ENCODE results near the gene CEACAM16.

CEACAM16 gene

DNA sequence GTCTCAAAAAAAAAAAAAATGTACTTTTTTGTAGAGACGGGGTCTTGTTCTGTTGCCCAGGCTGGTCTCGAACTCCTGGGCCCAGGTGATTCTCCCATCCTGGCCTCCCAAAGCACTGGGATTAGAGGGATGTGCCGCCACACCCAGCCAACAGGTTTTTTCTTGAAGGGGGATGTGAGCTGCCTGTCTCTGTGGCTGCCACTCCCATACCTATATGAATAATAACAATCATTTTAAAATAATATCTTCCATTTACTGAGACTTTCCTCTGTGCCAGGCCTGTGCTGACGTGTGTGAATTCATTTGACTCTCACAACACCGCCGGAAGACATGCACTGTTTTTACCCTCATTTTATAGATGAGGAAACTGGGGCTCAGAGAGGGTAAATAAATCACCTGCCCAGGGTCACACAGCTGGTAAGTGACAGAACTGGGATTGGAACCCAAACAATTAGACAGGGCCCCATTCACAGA, 42.3 kb downstream of the CEACAM16 start:
- no peak for DNase-seq
- intact Hi-C loops (cut with DNase I): no loop called here

DNA sequence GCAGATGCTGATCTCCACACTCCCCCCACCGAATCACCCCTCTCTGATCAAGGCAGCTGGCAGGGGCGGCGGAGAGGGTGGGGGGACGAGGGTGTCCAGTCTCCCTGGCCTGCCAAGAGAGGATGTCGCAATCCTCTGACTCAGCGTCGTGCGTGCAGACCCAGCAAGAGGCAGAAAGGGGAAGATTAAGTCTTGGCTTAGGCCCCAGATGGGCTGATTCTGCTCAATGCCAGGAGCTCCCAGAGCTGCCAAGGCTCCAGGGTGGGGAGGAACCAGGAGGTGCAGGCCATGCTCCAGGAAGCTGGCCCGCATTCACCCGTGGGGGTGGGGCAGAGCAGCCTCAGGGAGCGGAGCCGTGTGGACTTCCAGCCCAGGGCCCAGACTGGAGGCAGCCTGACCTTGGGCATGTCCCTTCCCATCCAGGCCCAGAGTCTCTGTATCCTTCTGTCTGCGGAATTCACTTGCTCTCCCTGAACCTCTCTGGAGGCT, 42.9 kb downstream of the CEACAM16 start:
- peak; percentile 66 to 96 (median 81) for DNase-seq
- intact Hi-C loops (cut with DNase I): no loop called here

DNA sequence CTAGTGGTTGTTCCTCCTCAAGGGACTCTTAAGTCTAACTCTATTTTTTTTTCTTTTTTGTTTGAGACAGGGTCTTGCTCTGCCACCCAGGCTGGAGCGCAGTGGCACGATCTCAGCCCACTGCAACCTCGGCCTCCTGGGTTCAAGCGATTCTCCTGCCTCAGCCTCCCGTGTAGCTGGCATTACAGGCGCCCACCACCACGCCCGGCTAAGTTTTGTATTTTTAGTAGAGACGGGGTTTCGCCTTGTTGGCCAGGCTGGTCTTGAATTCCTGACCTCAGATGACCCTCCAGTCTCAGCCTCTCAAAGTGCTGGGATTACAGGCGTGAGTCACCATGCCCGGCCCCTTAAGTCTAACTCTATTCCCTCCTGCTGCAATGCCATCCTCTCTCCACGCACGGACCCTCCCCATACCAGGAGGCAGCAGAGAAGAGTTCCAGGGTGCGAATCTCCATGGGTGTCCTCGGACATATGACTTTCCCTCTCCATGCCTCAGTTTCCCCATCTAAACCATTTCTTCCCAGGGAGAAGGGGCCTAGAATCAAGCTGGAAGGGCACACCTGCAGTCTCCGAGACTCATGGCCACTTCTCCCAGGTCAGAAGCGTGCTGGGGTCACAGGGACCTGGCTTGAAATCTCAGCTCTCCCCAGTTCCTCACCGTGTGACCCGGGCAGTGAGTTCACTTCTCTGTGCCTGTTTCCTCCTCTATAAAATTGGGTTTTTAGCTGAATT, 43.5 kb downstream of the CEACAM16 start:
- DNase-seq: no peak
- intact Hi-C loops (cut with DNase I): no loop called here

DNA sequence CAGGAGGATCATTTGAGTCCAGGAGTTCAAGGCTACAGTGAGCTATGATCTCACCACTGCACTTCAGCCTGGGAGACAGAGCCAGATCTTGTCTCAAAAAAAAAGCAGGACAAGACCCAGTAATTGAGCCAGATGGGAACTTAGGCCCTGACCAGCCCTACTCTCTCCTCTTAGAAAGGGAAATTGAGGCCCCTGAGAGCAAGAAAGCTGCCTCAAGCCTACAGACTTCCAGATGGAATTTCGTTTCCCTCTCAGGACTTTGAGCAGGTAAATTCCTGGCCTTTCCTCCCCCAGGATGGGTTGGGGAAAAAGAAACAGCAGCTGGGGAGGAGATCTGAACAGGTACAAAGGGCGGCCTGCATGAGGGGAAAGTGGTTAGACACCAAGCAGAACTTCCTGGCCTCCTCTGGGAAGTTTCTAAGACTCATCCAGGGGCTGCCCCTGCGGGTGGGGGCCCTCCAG, 46.0 kb downstream of the CEACAM16 start:
- DNase-seq: no peak
- intact Hi-C loops (cut with DNase I): no loop called here

DNA sequence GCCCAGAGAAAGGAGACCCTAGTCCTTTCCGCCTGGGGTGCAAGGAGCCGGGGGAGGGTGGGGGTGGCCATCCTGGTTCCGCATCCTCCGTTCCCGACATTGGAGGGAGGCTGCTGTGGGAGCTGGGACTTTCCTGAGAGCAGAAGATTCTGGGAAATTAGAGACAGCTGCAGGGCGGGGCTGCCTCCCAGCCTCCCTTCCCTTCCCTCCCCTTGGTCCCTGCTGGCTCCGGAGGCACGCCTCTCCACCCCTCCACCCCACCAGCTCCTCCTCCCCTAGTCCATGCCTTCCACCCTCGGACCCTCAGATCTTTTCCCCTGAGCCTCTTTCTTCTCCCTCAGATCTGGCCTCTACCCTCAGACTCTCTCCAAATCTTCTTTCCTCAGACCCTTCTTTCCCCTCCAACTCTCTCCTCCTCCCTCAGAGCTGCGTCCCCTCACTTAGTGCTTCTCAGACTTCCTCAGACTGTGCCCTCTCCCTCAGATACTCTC, 46.4 kb downstream of the CEACAM16 start:
- intact Hi-C loops (cut with DNase I): no loop called here
- no peak for DNase-seq

DNA sequence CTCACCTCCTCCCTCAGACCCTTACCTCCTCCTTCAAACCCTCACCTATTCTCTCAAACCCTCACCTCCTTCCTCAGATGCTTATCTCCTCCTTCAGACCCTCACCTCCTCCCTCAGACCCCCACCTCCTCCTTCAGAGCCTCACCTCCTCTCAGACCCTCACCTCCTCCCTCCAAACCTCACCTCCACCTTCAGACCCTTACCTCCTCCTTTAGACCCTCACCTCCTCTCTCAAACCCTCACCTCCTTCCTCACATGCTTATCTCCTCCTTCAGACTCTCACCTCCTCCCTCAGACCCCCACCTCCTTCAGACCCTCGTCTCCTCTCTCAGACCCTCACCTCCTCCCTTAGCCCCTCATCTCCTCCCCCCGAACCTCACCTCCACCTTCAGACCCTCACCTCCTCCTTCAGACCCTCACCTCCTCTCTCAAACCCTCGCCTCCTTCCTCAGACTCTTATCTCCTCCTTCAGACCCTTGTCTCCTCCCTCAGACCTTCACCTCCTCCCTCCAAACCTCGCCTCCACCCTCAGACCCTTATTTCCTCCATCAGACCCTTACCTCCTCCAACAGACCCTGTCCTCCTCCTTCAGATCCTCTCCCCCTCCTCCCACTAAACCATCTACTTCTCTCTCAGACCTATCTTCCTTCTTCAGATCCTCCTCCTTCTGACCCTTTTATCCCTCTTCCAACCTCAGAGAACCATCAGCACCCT, 47.1 kb downstream of the CEACAM16 start:
- intact Hi-C loops (cut with DNase I): no loop called here
- DNase-seq: no peak

DNA sequence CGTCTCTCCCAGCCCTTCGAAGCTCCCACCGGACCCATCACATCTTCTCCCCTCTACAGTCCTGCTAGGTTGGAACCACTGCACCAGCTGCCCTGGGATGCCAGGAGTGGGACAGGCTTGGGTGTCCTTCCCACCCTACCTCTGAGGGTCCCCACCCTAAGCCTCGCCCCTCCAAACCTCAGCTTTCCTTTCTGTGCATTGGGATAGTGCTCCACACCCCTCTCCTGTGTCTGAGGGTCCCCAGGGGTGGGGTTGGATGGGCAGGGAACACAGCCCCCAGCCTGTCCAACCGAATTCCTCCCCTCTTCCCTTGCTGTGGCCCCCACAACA, 47.6 kb downstream of the CEACAM16 start:
- DNase-seq: no peak

DNA sequence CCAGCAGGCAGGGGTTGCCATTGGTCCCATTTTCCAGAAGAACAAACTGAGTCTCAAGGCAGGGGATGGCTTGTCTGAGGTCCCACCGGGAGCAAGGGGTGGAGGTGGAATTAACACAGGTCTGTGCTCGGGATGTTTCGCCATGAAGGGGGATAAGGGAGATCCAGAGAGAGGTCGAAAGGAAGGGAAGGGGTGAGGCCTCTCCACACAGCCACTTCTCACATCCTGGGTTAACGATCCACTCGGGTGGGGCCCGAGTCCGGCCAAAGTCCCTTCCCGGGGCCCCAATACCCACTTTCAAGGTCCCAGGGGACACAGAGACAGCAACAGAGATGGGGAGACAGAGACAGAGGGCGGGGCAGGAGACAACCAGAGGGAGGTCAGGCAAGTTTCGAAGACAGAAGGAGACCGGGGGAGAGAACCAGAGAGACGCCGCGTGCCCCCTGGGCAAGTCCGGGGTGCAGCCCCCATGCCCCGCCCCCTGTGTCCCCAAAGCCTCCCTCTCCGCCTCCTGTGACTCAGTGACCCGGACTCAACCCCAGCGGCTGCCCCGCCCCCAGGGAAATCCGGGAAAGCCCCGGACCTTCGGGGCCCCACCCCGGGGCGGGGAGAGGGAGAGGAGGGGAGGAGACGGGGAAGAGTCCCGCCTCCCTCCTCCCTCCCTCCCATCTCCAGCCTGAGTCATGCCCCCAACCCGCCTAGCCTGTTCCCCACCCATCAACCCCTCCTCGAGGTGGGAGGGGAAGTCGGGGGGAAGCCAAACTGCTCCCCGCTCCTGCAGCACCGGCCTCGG, 48.2 kb downstream of the CEACAM16 start:
- intact Hi-C loops (cut with DNase I): no loop called here

More for the DNA sequence above, 47.6 kb downstream of the CEACAM16 start:
- intact Hi-C loops (cut with DNase I): no loop called here

DNA sequence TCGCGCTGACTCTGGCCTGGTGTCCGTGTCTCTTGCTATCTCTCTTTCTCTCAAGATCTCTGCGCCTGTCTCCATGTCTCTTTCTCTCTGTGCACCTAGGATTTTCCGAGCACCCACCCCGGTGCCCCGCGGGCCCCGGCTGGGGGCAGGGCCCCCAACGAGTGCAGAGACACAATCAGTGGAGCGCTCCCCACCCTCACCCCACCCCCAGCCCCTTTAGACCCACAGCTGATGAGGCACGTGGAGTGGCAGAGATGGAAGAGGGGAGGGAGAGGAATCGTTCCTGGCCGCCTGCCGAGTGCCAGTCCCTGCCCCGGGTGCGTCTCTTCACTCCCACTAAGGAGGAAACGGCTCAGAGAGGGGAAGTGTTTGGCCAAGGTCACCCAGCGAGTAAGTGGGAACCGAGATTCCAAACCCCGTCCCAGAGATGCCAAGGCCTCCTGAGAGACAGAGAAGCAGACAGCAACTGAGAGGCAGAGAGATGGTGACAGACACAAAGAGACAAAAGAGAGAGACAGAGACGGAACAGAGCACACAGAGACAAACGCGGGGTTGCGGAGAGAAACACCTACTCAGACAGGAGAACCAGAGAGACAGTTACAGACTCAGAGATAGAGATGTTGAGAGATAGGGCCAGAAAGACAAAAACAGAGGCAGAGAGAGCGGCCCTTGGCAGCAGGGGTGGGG, 48.9 kb downstream of the CEACAM16 start:
- intact Hi-C loops (cut with DNase I): no loop called here
- DNase-seq: peak in 2 of 10 donors; percentile 27

More for the DNA sequence above, 48.2 kb downstream of the CEACAM16 start:
- peak; percentile 39 to 95 (median 69) for DNase-seq

DNA sequence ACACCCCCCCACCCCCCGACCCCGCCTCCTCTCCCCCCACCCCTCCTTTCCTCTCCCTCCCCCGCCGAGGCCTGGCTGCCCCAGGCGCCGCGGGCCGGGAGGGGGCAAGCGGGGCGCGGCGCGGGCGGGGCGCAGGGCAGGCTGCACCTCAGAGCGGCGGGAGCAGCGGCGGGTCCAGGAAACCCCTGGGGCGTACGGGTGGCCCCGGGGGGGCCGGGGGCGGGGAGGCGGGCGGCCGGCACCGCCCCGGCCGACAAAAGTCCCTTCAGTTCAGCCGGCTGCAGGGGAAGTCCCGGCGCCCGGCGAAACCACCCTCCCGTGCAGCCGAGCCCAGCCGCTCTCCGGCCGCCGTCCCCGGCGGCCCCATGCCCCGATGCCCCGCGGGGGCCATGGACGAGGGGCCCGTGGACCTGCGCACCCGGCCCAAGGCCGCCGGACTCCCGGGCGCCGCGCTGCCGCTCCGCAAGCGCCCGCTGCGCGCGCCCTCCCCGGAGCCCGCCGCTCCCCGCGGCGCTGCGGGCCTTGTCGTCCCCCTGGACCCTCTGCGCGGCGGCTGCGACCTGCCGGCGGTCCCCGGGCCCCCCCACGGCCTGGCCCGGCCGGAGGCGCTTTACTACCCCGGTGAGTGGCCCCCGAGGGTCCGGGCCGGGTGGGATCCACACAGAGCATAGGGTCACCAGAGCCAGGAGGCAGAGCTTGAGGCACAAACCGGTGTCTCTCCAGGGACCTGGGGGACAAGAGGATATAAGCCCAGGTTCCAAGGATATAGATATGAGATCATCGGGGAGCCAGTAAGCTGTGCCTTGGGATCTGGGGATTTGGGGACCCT, 49.7 kb downstream of the CEACAM16 start, which contains the start of gene BCL3:
BCL3 (plus strand) TSS at position 283 of the 829 bp plus-strand sequence; CDS start at position 366, 83 bp downstream.
- intact Hi-C loops (cut with DNase I): no loop called here
- peak in 4 of 10 donors; percentile 11 to 86 (median 56) for DNase-seq

DNA sequence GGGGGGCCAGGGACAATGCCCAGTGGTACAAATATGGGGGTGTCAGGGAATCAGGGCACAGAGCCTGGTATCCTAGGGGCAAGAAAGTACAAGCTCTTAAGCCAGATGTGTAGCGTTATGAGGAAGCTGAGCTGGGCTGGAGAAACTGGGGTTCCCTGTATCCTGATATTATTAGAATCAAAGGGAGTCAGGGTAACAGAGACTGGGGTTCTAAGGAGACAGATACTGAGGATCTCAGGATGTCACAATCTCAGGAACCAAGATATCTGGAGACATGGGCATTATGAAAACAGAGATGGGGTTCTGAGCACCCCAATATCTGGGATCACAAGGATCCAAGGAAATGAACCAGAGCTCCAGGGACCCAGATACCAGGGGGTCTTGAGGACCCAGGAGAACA, 50.3 kb downstream of the CEACAM16 start:
- no peak for DNase-seq
- intact Hi-C loops (cut with DNase I): no loop called here

DNA sequence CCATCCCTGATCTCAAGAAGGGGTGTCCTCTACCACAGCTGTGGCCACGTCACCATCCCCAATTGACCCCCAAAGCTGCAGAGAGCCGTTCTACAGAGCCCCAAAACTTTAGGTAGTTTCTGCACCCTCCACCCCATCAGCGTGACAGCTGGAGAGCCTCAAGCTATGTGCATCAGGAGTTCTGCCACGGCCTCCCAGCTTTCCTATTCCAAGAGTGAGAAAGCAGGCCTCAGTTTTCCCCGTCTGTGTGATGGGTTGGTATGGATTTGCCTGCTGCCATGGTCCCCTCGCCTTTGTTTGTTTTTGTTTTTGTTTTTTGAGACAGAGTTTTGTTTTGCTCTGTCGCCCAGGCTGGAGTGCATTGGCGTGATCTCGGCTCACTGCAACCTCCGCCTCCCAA, 51.0 kb downstream of the CEACAM16 start:
- intact Hi-C loops (cut with DNase I): no loop called here
- DNase-seq: no peak

DNA sequence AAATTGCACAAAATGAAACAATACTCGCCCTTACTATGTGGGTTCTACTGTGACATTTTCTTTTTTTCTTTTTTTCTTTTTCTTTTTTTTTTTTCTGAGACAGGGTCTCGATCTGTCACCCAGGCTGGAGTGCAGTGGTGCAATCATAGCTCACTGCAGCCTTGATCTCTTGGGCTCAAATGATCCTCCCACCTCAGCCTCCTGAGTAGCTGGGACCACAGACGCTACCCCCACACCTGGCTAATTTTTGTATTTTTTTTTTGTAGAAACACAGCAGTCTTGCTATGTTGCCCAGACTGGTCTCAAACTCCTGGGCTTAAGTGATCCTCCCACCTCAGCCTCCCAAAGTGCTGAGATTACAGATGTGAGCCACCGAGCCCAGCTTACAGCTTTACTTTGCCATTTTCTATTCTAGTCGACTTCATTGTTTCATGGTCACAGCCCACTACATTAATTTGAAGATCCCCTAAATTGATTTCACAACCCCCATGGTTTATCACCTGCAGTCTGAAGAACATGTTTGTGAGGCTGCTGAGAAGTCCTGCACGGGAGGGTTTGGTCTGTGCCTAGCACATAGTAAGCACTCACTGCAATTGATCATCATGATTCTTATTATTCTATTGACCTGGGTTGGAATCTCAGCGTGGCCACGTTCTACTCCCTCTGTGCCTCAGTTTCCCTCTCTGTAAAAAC, 53.3 kb downstream of the CEACAM16 start:
- intact Hi-C loops (cut with DNase I): no loop called here

DNA sequence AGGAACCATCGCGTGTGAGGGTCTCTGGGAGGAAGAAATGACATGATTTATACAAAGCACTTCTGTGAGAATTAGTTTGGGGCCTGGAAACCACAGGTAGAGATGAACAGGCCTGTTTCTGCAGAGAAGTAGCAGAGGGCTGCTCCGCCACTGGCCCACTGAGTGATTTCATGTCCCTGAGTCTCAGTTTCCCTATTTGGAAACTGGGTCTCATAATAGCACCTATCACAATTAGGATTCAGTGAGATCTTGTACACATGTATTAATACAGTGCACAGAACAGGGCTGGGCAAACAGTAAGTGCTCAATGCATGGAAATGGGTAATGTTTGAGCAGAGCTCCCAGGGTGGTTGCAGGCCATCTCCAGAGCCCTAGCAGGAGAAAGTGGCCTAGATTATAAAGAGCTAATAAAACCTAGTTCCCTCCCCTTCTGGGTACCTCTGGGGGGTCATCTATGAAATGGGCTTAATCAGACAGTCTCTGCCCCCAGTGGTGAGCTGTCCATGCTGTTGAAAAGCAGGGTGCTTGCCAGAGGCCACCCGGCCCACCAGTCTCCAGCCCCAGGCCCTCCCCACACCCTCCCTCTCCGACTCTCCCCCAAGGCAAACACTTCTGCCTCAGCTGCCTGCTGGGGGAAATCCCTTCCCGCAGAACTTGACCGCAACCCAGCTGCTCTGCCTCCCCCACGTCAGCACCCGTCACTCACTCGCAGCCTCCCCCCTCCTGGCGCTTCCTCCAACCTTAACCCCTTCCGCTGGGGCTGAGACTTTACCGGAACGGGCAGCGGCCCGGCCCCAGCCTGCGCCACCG, 54.1 kb downstream of the CEACAM16 start:
- intact Hi-C loops (cut with DNase I): no loop called here
- peak in 9 of 10 donors; percentile 29 to 90 (median 52) for DNase-seq

More for the DNA sequence above, 53.3 kb downstream of the CEACAM16 start:
- no peak for DNase-seq

DNA sequence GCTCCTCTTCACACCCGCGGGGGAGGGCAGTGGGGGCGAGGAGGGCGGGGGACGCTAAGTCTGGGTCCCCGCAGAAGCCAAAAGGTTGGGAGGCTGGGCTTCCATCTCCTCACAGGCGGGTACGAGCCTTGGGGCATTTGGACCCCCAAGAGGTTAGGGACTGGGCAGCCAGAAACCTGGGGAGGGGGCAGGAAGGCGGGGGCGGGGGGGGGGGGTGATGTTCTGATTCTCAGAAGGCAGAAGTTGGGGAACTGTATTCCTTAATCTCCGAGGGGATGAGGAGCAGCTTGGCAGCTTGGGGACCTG, 54.6 kb downstream of the CEACAM16 start:
- DNase-seq: no peak
- intact Hi-C loops (cut with DNase I): no loop called here

DNA sequence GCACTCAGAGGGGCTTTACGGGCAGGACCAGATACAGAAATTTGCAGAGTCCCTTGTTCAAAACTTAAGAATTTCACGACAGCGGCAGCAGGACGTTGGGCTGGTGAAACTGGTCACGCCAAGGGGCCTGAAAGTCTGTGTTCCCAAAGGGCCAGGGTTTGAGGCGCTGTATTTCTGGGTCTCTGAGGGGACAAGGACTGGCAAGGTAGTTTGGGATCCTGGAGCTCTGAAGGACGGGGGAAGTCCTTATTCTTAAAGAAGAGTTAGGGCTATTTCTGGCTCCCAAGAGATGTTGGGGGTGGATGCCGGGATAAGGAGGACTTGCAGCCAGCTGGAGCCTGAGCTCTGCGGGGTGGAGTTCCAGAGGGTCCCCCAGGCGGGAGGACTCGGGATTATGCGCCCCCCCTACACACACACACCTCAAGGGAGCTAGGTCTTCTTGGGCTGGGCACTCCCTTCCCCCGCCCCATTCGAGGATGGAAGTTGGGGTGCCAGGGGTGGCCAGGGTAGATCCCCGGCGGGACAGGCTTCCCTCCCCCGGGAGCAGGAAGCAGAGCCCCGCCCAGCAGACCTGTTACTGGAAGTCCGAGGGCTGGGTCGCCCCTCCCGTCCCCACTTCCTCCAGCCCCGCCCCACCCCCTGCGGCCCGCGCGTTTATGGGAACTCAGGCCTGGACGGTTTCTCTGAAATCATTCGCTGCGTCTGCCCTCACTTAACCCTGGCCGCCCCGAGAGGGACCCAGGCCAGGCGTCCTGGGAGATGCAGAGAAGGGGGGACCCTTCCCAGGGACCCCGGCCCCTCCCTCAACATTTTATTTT, 55.2 kb downstream of the CEACAM16 start:
- peak in 6 of 10 donors; percentile 29 to 91 (median 36) for DNase-seq
- intact Hi-C loops (cut with DNase I): no loop called here

DNA sequence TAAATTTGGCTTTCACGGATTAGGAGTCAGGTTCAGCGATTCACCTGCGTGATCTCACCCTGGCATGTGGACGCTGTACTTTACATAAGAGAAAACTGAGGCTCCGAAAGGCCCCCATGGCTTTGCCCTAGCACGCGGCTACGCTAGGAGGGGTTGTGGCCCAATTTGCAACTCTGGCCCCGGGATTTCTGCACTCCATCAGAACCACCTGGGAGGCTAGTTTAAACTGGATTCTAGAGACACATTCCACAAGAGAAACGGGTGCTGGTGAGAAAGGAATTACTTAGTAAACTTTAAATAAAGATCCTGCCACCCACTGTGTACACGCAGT, 55.8 kb downstream of the CEACAM16 start:
- intact Hi-C loops (cut with DNase I): no loop called here
- peak in 1 of 10 donors; percentile 25 for DNase-seq

Measured in posterior cingulate gyrus (tissue), 11 donors.